Right ventricle myocardium inferior (tissue), 1 donor: ENCODE data around the gene IL1RAPL2. TPM values are rescaled to one million over a fixed set of nuclear protein-coding genes. Genes with fewer than 3 reads are reported as not detected.
"Not testable (repeated sequence)": the region's sequence is repeated elsewhere in the genome, so short reads cannot be mapped to it uniquely, and the experiment has no call there.

ENCODE experiments used
- ATAC-seq: fragments of 200-7000 bp; cut with Tn5 transposase; one replicate; pipeline ENCODE4 v1.9.1; 2020; ENCODE audit warnings: mild to moderate bottlenecking, moderate library complexity
- DNase-seq: peaks from one replicate; pipeline ENCODE4 v3.0.0; 2021; ENCODE audit errors: missing footprints
- intact Hi-C: fragments of 100-400 bp; cut with DNase I; formaldehyde crosslinking; loops from one replicate; pipeline ENCODE4 v1.11.0; 2022
- long read RNA-seq: library from polyadenylated mRNA; unstranded; transcript quantifications from one replicate; pipeline ENCODE4 v2.0.0, GENCODE V29; 2021
- total RNA-seq: library from RNA; stranded (reverse); fragmentation: NEBNext Ultra II Directional; extraction: Animal tissue kit (Norgen Biotek cat#: 25700); gene quantifications from one replicate; pipeline ENCODE4 v1.2.1, GENCODE V29; 2021
- donor health status: DM: no; HTN: yes; CAD: no; lungs with severe emphysema.

IL1RAPL2 gene
- total RNA-seq = not detected
- long read RNA-seq = 0 reads

GRCh38 chrX:104565791-104566680 lies at the start of gene IL1RAPL2:
IL1RAPL2 (plus strand) TSS chrX:104566199.
- no peak for DNase-seq
- ATAC-seq = no peak
- intact Hi-C loops = loop anchor here (10.0 kb wide), 1 partner anchor 359 kb away; no protein-coding TSS in a partner anchor

GRCh38 chrX:104522386-104522785 lies 43.6 kb upstream of the IL1RAPL2 start:
- DNase-seq (no peak), ATAC-seq (no peak)
- intact Hi-C loops = no loop called here

GRCh38 chrX:104523858-104524257 lies 42.1 kb upstream of the IL1RAPL2 start:
- ATAC-seq = no peak
- DNase-seq = no peak
- intact Hi-C loops = no loop called here

- ATAC-seq (no peak), DNase-seq (no peak)
- intact Hi-C loops = no loop called here
Observed at GRCh38 chrX:104539081-104539480, 26.9 kb upstream of the IL1RAPL2 start.

GRCh38 chrX:104542447-104542846 lies 23.6 kb upstream of the IL1RAPL2 start:
- DNase-seq, ATAC-seq, intact Hi-C loops: not testable (repeated sequence)

- ATAC-seq (no peak), DNase-seq (no peak)
- intact Hi-C loops = loop anchor here (10.0 kb wide), 1 partner anchor 360 kb away; no protein-coding TSS in a partner anchor
Observed at GRCh38 chrX:104564335-104564734, 1.7 kb upstream of the IL1RAPL2 start.

GRCh38 chrX:104564921-104565703 lies 887 bp upstream of the IL1RAPL2 start:
- intact Hi-C loops = loop anchor here (10.0 kb wide), 1 partner anchor 360 kb away; no protein-coding TSS in a partner anchor
- ATAC-seq (no peak), DNase-seq (no peak)

- intact Hi-C loops = loop anchor here (10.0 kb wide), 1 partner anchor 358 kb away; no protein-coding TSS in a partner anchor
- ATAC-seq (no peak), DNase-seq (no peak)
Observed at GRCh38 chrX:104566681-104567501, 892 bp downstream of the IL1RAPL2 start.

GRCh38 chrX:104567506-104567905 lies 1.5 kb downstream of the IL1RAPL2 start:
- intact Hi-C loops = loop anchor here (10.0 kb wide), 1 partner anchor 357 kb away; no protein-coding TSS in a partner anchor
- no peak for DNase-seq

GRCh38 chrX:104568304-104568915 lies 2.4 kb downstream of the IL1RAPL2 start:
- intact Hi-C loops = loop anchor here (10.0 kb wide), 1 partner anchor 356 kb away; no protein-coding TSS in a partner anchor
- ATAC-seq = no peak
- no peak for DNase-seq

More at GRCh38 chrX:104567506-104567905, 1.5 kb downstream of the IL1RAPL2 start:
- no peak for ATAC-seq

- intact Hi-C loops = no loop called here
- no peak for DNase-seq
- ATAC-seq = no peak
Observed at GRCh38 chrX:104618106-104618895, 52.3 kb downstream of the IL1RAPL2 start.

GRCh38 chrX:104621781-104622180 lies 55.8 kb downstream of the IL1RAPL2 start:
- DNase-seq (no peak), ATAC-seq (no peak)
- intact Hi-C loops = no loop called here

- ATAC-seq (no peak), DNase-seq (no peak)
- intact Hi-C loops = no loop called here
Observed at GRCh38 chrX:104641176-104641575, 75.2 kb downstream of the IL1RAPL2 start.

GRCh38 chrX:104647084-104647483 lies 81.1 kb downstream of the IL1RAPL2 start:
- DNase-seq = no peak
- ATAC-seq = no peak
- intact Hi-C loops = no loop called here

- peak; percentile 53 for DNase-seq
- ATAC-seq = no peak
- intact Hi-C loops = no loop called here
Observed at GRCh38 chrX:104659005-104659744, 93.2 kb downstream of the IL1RAPL2 start.

- ATAC-seq (no peak), DNase-seq (no peak)
- intact Hi-C loops = no loop called here
Observed at GRCh38 chrX:104660092-104660491, 94.1 kb downstream of the IL1RAPL2 start.

- intact Hi-C loops = no loop called here
- no peak for ATAC-seq
Observed at GRCh38 chrX:104662694-104663093, 96.7 kb downstream of the IL1RAPL2 start.

More at GRCh38 chrX:104662694-104663093, 96.7 kb downstream of the IL1RAPL2 start:
- DNase-seq = no peak
